A549 (cell line): Measurements from ENCODE around the gene IQGAP2.

Experiments
- EP300 ChIP-seq, 2 experiments: fragments of >200 bp; sonication (Bioruptor Twin); formaldehyde crosslinking; IDR thresholded peaks; 2 replicates in 1 of 2; 3 replicates in 1 of 2; pipeline ENCODE4 v1.6.1; 2016 to 2017
- JUN ChIP-seq, 2 experiments: fragments of >200 bp; sonication (Bioruptor Twin); formaldehyde crosslinking; IDR thresholded peaks; 2 replicates in 1 of 2; 3 replicates in 1 of 2; pipeline ENCODE4 v1.6.1; 2016 to 2017
- NFE2L2 ChIP-seq: fragments of 150-350 bp; conservative IDR thresholded peaks from 2 replicates; pipeline ENCODE4 v1.6.1; 2014; ENCODE audit warnings: low read length
- PHF8 ChIP-seq: fragments of 200-600 bp; sonication (generic); IDR thresholded peaks from 2 replicates; pipeline ENCODE4 v1.6.1; 2016; ENCODE audit warnings: low read depth, mild to moderate bottlenecking, antibody characterized with exemption, moderate library complexity, borderline replicate concordance
- POLR2A ChIP-seq: IDR thresholded peaks from 2 replicates; pipeline ENCODE4 v1.6.1; 2012; ENCODE audit warnings: mild to moderate bottlenecking, low read length
- RFX5 ChIP-seq: fragments of 450-650 bp; IDR thresholded peaks from 2 replicates; pipeline ENCODE4 v1.7.1; 2014; ENCODE audit warnings: antibody characterized with exemption, mild to moderate bottlenecking, moderate library complexity
- TF ChIP-seq, protein P1 (sequence below): fragments of >200 bp; sonication (Bioruptor Twin); formaldehyde crosslinking; IDR thresholded peaks from 3 replicates; pipeline ENCODE4 v1.5.1; 2016
- TF ChIP-seq, protein P2 (sequence below): IDR thresholded peaks from 2 replicates; pipeline ENCODE4 v1.6.1; 2012; ENCODE audit warnings: low read depth, borderline replicate concordance
- TF ChIP-seq, protein P3 (sequence below): fragments of >200 bp; sonication (Bioruptor Twin); formaldehyde crosslinking; IDR thresholded peaks from 3 replicates; pipeline ENCODE4 v1.6.1; 2016

- TF ChIP-seq, protein P1, sequence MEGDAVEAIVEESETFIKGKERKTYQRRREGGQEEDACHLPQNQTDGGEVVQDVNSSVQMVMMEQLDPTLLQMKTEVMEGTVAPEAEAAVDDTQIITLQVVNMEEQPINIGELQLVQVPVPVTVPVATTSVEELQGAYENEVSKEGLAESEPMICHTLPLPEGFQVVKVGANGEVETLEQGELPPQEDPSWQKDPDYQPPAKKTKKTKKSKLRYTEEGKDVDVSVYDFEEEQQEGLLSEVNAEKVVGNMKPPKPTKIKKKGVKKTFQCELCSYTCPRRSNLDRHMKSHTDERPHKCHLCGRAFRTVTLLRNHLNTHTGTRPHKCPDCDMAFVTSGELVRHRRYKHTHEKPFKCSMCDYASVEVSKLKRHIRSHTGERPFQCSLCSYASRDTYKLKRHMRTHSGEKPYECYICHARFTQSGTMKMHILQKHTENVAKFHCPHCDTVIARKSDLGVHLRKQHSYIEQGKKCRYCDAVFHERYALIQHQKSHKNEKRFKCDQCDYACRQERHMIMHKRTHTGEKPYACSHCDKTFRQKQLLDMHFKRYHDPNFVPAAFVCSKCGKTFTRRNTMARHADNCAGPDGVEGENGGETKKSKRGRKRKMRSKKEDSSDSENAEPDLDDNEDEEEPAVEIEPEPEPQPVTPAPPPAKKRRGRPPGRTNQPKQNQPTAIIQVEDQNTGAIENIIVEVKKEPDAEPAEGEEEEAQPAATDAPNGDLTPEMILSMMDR, result no peak
- no peak for TF ChIP-seq POLR2A
- TF ChIP-seq PHF8, result no peak
- TF ChIP-seq JUN (IDR thresholded peaks at IDR 0.05), result no peak
- TF ChIP-seq EP300 (IDR thresholded peaks at IDR 0.05), result no peak
- TF ChIP-seq RFX5, result no peak
- TF ChIP-seq NFE2L2, result no peak
- TF ChIP-seq, protein P2, sequence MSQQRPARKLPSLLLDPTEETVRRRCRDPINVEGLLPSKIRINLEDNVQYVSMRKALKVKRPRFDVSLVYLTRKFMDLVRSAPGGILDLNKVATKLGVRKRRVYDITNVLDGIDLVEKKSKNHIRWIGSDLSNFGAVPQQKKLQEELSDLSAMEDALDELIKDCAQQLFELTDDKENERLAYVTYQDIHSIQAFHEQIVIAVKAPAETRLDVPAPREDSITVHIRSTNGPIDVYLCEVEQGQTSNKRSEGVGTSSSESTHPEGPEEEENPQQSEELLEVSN, result no peak
- TF ChIP-seq, protein P3, sequence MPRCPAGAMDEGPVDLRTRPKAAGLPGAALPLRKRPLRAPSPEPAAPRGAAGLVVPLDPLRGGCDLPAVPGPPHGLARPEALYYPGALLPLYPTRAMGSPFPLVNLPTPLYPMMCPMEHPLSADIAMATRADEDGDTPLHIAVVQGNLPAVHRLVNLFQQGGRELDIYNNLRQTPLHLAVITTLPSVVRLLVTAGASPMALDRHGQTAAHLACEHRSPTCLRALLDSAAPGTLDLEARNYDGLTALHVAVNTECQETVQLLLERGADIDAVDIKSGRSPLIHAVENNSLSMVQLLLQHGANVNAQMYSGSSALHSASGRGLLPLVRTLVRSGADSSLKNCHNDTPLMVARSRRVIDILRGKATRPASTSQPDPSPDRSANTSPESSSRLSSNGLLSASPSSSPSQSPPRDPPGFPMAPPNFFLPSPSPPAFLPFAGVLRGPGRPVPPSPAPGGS, result no peak
Observed at GRCh38 chr5:76446776-76447175, 43.7 kb downstream of the IQGAP2 start.
